Right forelimb (tissue), 1 donor: ENCODE data around the gene HES2.
"Not testable (repeated sequence)": the region's sequence is repeated elsewhere in the genome, so short reads cannot be mapped to it uniquely, and the experiment has no call there.

ENCODE experiments used
- DNase-seq: peaks from one replicate; pipeline ENCODE4 v3.0.0-alpha.2; 2018

The HES2 gene

GRCh38 chr1:6416295-6416656, 3.4 kb downstream of the HES2 start:
- DNase-seq, result no peak

GRCh38 chr1:6414881-6415626, 4.7 kb downstream of the HES2 start:
- DNase-seq, result no peak

DNA sequence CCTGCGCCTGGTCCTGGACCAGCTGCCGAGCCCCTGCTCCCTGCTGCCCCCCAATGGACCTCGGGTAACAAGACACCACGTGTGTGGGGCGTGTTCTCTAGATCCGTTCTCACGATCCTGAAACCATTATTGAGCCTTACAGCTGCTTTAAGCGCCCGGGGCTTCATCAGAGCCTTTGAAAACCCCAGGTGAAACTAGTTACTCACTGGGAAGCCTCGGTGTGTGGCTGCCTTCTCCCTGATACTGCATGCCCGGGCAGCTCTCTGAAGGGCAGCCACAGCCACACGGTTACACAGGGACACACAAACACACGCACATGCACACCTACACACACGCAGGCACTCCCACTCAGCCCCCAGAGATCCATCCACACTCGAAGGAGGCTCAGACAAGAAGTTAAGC, 5.3 kb downstream of the HES2 start:
- DNase-seq, result no peak

DNA sequence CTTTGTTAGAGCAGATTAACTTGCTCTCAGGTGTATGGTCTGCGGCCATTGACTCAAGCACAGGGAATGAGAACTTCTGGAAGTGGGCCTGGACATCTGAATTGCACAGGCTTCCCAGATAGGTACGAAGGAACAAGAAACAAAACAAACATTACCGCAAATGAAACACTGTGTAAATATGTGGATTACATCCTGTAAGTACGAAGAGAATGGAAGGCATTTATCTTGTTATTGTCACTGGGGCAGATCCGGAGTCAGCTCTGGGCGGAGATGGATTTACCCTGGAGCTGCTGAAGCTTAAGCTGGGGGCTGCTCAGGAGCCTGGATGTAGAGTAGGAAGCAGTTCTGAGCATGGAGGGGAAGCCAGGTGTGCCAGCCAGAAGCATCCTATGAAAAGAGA, 6.8 kb downstream of the HES2 start:
- DNase-seq, result no peak

GRCh38 chr1:6410248-6410893, 9.3 kb downstream of the HES2 start:
- no peak for DNase-seq

DNA sequence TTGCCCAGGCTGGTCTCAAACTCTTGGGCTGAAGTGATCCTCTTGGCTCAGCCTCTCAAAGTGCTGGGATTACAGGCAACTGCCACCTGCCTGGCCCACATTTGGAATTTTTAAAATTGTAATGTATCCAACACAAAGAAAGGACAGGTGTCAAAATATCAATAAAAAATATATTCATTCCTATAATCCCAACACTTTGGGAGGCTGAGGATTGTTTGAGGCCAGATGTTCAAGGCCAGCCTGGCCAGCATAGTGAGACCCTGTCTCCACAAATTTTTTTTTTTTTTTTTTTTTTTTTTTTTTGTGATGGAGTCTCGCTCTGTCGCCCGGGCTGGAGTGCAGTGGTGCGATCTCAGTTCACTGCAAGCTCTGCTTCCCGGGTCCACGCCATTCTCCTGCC, 10.0 kb downstream of the HES2 start:
- no peak for DNase-seq

DNA sequence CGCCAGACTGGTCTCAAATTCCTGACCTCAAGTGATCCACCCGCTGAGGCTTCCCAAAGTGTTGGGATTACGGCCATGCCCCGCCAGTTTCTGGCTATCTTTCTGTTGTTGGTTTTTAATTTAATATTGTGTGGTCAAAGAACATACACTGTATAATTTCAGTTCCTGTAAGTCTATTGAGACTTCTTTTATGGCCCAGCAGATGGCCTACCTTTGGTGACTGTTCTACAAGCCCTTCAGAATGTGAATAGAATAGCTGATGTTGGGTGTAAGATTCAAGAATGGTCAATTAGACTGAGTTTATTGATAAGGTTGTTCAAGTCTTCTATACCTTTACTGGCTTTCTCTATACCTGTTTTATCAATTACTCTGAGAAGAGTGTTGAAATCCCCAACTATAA, 10.7 kb downstream of the HES2 start:
- DNase-seq, result no peak

DNA sequence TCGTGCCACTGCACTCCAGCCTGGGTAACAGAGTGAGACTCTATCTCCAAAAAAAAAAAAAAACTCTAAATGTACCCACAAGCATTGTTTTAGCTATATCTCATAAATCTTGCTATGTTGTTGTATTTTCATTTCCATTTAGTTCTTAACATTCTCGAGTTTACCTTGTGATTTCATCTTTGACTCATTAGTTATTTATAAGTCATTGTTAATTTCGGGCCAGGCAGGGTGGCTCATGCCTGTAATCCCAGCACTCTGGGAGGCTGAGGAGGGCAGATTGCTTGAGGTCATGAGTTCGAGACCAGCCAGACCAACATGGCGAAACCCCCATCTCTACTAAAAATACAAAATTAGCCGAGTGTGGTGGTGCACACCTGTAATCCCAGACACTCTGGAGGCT, 11.7 kb downstream of the HES2 start:
- DNase-seq, result no peak

DNA sequence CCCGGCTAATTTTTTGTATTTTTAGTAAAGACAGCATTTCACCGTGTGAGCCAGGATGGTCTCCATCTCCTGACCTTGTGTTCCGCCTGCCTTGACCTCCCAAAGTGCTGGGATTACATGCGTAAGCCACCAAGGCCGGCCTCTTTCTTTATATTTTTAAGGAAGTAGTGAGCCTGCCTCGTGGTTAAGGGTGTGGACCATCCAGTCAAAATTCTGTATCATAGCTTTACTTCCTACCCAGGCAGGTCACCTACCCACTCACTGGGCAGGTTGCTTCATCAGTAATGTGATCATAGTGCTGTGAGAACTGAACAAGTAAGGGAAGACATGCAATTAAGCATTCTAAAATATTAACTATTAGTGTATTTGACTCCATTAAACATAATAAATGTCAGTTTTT, 18.0 kb downstream of the HES2 start:
- DNase-seq, result no peak

DNA sequence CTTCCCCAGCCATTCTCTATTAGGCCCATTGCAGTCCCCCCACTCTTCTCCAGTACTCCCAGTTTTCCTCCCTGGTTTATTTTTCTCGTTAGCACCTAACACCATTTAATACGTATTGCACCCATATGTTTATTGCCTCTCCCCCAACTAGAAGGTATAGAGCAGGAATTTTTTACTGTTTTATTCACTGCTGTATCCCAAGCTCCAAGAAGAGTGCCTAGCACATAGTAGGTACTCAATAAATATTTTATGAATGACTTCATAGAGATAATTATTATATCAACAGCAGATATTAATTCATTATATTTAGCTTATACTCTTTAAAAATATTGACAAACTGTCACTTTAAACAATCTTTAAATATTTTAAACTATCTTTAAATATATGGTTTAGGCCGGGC, 20.4 kb downstream of the HES2 start:
- DNase-seq, result no peak

DNA sequence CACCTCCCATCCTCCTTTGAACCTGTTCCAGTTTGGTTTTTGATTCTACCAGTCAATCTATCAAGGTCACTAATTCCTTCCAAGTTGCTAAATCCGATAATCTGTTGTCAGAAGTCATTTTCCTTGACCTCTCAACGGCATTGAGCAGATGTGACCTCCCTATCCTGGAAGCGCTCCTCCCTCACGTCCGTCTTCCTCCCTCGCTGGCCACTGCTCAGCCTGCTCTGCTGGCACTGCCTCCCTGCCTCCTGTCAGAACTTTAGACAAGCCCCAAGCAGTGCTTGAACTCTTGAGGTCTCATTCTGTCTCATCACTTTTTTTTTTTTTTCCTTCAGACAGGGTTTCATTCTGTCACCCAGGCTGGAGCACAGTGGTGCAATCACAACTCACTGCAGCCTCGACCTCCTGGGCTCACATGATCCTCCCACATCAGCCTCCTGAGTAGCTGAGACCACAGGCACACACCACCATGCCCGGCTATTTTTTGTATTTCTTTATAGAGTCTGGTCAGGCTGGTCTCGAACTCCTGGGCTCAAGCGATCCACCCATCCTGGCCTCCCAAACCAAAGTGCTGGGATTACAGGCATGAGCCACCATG, 21.8 kb downstream of the HES2 start:
- DNase-seq, result no peak

DNA sequence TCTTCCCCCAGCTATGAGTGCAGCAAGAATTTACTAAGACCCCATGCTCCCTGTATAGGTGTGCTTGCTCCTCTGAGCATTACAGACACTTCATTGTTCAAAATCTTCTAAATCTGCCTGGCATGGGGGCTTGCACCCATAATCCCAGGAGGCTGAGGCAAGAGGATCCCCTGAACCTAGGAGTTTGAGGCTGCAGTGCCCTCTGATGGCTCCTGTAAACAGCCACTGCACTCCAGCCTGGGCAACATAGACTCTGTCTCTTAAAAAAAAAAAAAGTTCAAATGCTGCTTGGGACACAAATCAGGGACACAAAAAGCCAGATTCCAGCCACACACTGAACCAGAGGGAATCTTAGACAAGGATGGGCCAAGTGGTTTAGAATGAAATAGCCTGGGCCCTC, 22.7 kb downstream of the HES2 start:
- DNase-seq, result no peak

GRCh38 chr1:6395781-6396244, 23.9 kb downstream of the HES2 start:
- not testable (repeated sequence) for DNase-seq

DNA sequence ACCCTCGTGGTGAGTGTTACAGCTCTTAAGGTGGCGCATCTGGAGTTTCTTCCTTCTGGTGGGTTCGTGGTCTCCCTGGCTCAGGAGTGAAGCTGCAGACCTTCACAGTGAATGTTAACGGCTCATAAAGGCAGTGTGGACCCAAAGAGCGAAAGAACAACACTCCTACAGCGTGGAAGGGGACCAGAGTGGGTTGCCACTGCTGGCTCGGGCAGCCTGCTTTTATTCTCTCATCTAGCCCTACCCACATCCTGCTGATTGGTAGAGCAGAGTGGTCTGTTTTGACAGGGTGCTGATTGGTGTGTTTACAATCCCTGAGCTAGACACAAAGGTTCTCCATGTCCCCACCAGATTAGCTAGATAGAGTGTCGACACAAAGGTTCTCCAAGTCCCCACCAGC, 24.6 kb downstream of the HES2 start:
- DNase-seq, result not testable (repeated sequence)

GRCh38 chr1:6393400-6394187, 26.1 kb downstream of the HES2 start, which contains the start of gene ACOT7:
Gene ACOT7, minus strand, starts transcription at chr1:6393767. Its CDS starts 368 bp downstream, at chr1:6393399.
- DNase-seq, result peak; percentile 95

- DNase-seq, result no peak
Measured at GRCh38 chr1:6392809-6393399, 26.8 kb downstream of the HES2 start.

- DNase-seq, result no peak
Measured at GRCh38 chr1:6391951-6392808, 27.5 kb downstream of the HES2 start.

DNA sequence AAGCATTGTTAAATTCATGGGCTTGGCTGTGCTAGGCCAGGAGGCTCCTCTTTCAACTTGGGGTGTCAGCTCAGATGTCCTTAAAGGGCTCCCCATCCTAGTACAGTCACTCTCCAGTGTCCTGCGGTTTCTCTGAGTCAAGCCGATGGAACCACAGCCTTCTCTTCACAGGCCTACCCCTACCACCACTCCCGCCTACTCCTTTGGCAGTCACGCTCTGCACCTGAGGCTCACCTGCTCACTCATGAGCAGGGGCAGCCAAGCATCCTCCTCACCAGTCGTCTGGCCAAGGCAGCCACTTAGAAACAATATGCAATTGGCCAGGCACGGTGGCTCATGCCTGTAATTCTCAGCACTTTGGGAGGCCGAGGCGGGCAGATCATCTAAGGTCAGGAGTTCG, 29.7 kb downstream of the HES2 start:
- no peak for DNase-seq

DNA sequence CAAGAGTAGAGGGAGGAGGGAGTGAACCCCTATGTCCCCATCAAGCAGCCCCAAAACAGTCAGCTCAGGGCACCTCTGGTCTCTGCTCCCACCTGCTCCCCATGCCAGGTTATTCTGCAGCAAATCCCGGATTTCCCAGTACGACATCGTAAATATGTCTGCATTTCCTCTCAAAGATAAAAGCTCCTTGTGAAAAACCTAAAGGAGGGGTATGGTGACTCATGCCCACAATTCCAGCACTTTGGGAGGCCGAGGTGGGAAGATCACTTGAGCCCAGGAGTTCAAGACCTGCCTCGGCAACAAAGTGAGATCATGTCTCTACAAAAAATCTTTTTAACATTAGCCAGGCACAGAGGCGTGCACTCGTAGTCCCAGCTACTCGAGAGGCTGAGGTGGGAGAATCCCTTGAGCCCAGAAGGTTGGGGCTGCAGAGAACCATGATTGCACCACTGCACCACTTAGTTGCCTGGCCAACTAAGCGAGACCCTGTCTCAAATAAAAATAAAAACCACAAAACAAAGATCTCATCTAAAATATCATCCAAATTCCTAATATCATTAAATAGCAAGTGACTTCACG, 33.3 kb downstream of the HES2 start:
- DNase-seq, result no peak

DNA sequence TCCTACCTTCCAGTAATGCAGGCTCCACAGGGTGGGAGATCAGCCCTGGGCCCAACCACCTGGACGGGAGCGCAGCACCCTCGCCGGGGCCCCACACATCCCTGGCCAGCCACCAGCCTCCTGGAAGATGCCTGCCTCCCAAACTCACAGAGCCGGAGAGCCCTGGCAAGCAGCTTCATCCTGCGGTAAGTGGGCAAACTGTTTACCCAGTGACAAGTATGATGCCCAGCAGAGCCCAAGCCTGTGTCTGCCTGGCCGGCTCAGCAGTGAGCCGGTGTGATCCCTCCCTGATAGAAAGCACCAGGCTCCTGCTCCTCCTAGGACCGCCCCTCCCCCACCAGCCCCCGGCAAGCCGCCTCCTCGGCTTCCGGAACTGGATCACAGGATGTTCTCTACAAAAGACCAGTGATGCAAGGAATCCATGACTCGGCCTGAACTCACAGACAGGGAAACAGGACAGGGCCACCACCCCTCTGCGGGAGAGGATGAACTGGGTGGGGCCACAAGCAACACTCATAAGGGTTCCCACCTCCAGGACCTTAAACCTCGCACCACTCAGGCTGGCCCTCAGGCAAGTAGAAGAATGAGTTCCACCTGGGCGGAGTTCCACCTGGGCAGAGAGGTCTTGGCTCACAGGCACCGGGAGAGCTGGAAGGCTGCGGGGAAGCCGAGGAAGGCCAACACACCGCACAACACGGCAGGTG, 34.1 kb downstream of the HES2 start:
- DNase-seq, result peak; percentile 54

DNA sequence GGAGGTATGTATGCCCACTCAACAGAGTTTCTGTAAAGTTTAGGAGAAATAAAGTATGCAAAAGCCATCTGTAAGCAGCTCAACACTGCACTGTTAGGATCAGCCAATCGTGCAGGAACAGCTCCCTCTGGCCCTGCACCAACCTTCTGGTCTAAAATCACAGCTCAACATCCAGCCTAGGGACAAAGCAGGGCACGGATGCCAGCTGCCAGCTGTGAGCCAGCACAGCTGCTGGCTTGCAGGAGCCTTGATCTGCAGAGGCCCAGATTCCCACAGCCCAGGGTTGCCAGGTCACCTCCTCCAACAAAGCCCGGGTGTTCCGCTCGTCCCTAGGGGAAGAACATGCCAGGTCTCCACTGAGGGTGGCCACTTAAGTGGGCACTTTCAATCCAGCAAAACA, 34.8 kb downstream of the HES2 start:
- peak; percentile 58 for DNase-seq
